A549 treated with RU486 at 1 μM for 4 hours (cell line): ENCODE data around the gene ZNF577. TPM values are rescaled to one million over a fixed set of nuclear protein-coding genes. Genes with fewer than 3 reads are reported as not detected.

Experiments
- total RNA-seq: library from RNA; stranded (reverse); fragments of 200-300 nt; extraction: Qiagen RNA extraction; gene quantifications from 5 replicates; pipeline ENCODE4 v1.2.3, GENCODE V29; 2022; ENCODE audit warnings: low read depth

The ZNF577 gene
- total RNA-seq: 0.05 to 0.10 TPM in 2 of 5 replicates, not detected in the others

GRCh38 chr19:51887522-51888498 lies at the start of gene ZNF577:
Gene ZNF577, minus strand, starts transcription at chr19:51887951. Its CDS starts 7,569 bp downstream, at chr19:51880382.

GRCh38 chr19:51926784-51927741 lies 39.3 kb upstream of the ZNF577 start, which contains the start of gene ZNF613:
Gene ZNF613, plus strand, starts transcription at chr19:51927472. Its CDS starts 8,749 bp downstream, at chr19:51936221.

GRCh38 chr19:51904331-51905165 lies 16.8 kb upstream of the ZNF577 start, which contains the start of gene ZNF649:
Gene ZNF649, minus strand, starts transcription at chr19:51905017. Its CDS starts 4,910 bp downstream, at chr19:51900107.

Other genes with a start within 250 kb of the ZNF577 start
- gene SIGLEC14, start 241.1 kb downstream of the ZNF577 start, total RNA-seq: 0.06 to 0.09 TPM in 2 of 5 replicates, not detected in the others
- 9.1 to 17.1 TPM (median 15.7 TPM) in 5 replicates for gene SPACA6, start 194.6 kb downstream of the ZNF577 start, total RNA-seq
- not detected in 5 replicates for gene HAS1, start 164.0 kb downstream of the ZNF577 start, total RNA-seq
- gene FPR1, start 136.1 kb downstream of the ZNF577 start, total RNA-seq: 0.07 to 0.14 TPM (median 0.10 TPM) in 4 of 5 replicates, not detected in the other
- gene FPR2, start 126.8 kb downstream of the ZNF577 start, total RNA-seq: not detected in 5 replicates
- gene FPR3, start 92.8 kb downstream of the ZNF577 start, total RNA-seq: not detected in 5 replicates
- 0.11 to 0.26 TPM (median 0.17 TPM) in 5 replicates for gene ZNF649, start 17.1 kb upstream of the ZNF577 start, total RNA-seq
- 0.67 to 1.2 TPM (median 0.91 TPM) in 5 replicates for gene ZNF613, start 39.5 kb upstream of the ZNF577 start, total RNA-seq
- 3.9 to 6.2 TPM (median 5.1 TPM) in 5 replicates for gene ZNF350, start 98.9 kb upstream of the ZNF577 start, total RNA-seq
- gene ZNF615, start 120.3 kb upstream of the ZNF577 start, total RNA-seq: 2.1 to 5.3 TPM (median 3.3 TPM) in 5 replicates
- 1.9 to 3.5 TPM (median 3.1 TPM) in 5 replicates for gene ZNF614, start 140.4 kb upstream of the ZNF577 start, total RNA-seq
- gene ZNF432, start 160.9 kb upstream of the ZNF577 start, total RNA-seq: 0.84 to 1.9 TPM (median 1.8 TPM) in 5 replicates
- gene ZNF841, start 207.8 kb upstream of the ZNF577 start, total RNA-seq: 1.5 to 2.0 TPM (median 1.8 TPM) in 5 replicates